ENCODE measurements around the gene TNFRSF11A. TPM values are rescaled to one million over a fixed set of nuclear protein-coding genes. Genes with fewer than 3 reads are reported as not detected.
A peak's percentile ranks its signal among the peaks of the same experiment; 100 is the strongest.

Gene TNFRSF11A
- total RNA-seq, 1 experiment from 2014 or later: 3.2 TPM

DNA sequence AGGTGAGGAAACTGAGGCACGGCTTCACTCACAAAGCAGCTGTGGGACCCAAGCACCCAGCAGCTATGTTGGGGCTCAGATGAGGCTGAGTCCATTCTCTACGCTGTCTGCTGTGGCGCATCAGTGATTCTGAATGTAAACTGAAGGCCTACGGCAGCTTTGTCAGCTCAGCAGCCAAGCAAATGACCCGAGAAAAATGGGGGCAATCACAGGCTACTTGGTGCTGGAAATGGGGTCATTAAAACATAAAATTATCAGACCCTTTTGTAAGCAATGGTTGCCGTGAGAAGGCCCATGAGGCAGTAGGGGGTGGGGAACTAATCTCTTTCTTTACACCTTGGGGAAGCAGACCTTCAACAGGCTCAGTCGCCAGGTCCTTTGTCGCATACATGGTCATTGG, 113.8 kb downstream of the TNFRSF11A start:
- Histone ChIP-seq H3K4me1 (ENCODE audit: control insufficient read depth in 1 of 2, insufficient read depth in 2 of 2, low read length in 2 of 2) (peaks cover 0 to 20% of the 10 kb centered on the region in 2 experiments; a peak in 2 of 4 replicates), H3K36me3 (ENCODE audit: control insufficient read depth in 1 of 2, insufficient read depth in 2 of 2, low read length in 2 of 2) (no peaks in the 10 kb centered on the region), H3K9me3 (ENCODE audit: control insufficient read depth in 1 of 2, insufficient read depth in 1 of 2, low read depth in 1 of 2, low read length in 2 of 2) (no peaks in the 10 kb centered on the region), H3K79me2 (ENCODE audit: insufficient read depth, low read length) (no peaks in the 10 kb centered on the region), H3K27ac (ENCODE audit: low read depth, low read length) (no peak overlapping the region), H2AFZ (ENCODE audit: low read depth, low read length, poor library complexity, severe bottlenecking) (peak overlapping the region; percentile 52), H3K9ac (ENCODE audit: low read length) (no peak overlapping the region), H4K20me1 (ENCODE audit: insufficient read depth) (no peaks in the 10 kb centered on the region), H3K27me3 (ENCODE audit: insufficient read depth, low read length) (no peaks in the 10 kb centered on the region), H3K4me2 (ENCODE audit: low read length) (peak overlapping the region; percentile 48), H3K4me3 (replicated peaks in 1 of 2; ENCODE audit: low read depth in 1 of 2, low read length in 2 of 2) (no peak overlapping the region), H3K9me2 (ENCODE audit: insufficient read depth) (no peaks in the 10 kb centered on the region)
- CTCF ChIA-PET: interaction anchor here (2.9 kb wide), 1 partner anchor 13 kb away, joined by 19 read pairs; no protein-coding TSS in a partner anchor
- no TSS peak for BruUV-seq (replicated peaks)
- ATAC-seq (no peak), DNase-seq (ENCODE audit: low read depth, low spot score) (no peak)
- RAD21 ChIA-PET (ENCODE audit: low non-redundant PET in 1 of 2, low total read pairs in 2 of 2, uncharacterized antibody in 2 of 2, unreplicated experiment in 2 of 2): no interaction called here
- TF ChIP-seq ZNF274 (IDR thresholded peaks at IDR 0.05; ENCODE audit: low read depth, low read length) (no peak), EZH2phosphoT487 (IDR thresholded peaks at IDR 0.05; ENCODE audit: borderline replicate concordance) (no peak), POLR2A (IDR thresholded peaks at IDR 0.05; ENCODE audit: borderline replicate concordance, extremely low read depth, insufficient read depth, insufficient read length) (no peak), TCF7L2 (IDR thresholded peaks at IDR 0.05; ENCODE audit: borderline replicate concordance, extremely low read depth, insufficient read depth, insufficient read length) (no peak), RAD21 (IDR thresholded peaks at IDR 0.05; ENCODE audit: low read depth) (no peak), FOSL1 (IDR thresholded peaks at IDR 0.05; ENCODE audit: low read depth) (no peak), POLR2AphosphoS5 (IDR thresholded peaks at IDR 0.05; ENCODE audit: low read depth, low read length) (no peak), SIN3A (IDR thresholded peaks at IDR 0.05; ENCODE audit: low read depth) (no peak), EZH2 (IDR thresholded peaks at IDR 0.05) (no peak), CBX3 (IDR thresholded peaks at IDR 0.05; ENCODE audit: low read depth) (no peak), ELF1 (IDR thresholded peaks at IDR 0.05; ENCODE audit: borderline replicate concordance, low read depth) (no peak)
- TF ChIP-seq, protein P1, sequence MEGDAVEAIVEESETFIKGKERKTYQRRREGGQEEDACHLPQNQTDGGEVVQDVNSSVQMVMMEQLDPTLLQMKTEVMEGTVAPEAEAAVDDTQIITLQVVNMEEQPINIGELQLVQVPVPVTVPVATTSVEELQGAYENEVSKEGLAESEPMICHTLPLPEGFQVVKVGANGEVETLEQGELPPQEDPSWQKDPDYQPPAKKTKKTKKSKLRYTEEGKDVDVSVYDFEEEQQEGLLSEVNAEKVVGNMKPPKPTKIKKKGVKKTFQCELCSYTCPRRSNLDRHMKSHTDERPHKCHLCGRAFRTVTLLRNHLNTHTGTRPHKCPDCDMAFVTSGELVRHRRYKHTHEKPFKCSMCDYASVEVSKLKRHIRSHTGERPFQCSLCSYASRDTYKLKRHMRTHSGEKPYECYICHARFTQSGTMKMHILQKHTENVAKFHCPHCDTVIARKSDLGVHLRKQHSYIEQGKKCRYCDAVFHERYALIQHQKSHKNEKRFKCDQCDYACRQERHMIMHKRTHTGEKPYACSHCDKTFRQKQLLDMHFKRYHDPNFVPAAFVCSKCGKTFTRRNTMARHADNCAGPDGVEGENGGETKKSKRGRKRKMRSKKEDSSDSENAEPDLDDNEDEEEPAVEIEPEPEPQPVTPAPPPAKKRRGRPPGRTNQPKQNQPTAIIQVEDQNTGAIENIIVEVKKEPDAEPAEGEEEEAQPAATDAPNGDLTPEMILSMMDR (IDR thresholded peaks at IDR 0.05 in 2 of 3, conservative IDR thresholded peaks at IDR 0.05 in 1 of 3; ENCODE audit: borderline replicate concordance in 1 of 3, insufficient read depth in 1 of 3, low read depth in 2 of 3, low read length in 2 of 3): no peak
- TF ChIP-seq, protein P2, sequence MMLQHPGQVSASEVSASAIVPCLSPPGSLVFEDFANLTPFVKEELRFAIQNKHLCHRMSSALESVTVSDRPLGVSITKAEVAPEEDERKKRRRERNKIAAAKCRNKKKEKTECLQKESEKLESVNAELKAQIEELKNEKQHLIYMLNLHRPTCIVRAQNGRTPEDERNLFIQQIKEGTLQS (IDR thresholded peaks at IDR 0.05): no peak
- TF ChIP-seq, protein P3, sequence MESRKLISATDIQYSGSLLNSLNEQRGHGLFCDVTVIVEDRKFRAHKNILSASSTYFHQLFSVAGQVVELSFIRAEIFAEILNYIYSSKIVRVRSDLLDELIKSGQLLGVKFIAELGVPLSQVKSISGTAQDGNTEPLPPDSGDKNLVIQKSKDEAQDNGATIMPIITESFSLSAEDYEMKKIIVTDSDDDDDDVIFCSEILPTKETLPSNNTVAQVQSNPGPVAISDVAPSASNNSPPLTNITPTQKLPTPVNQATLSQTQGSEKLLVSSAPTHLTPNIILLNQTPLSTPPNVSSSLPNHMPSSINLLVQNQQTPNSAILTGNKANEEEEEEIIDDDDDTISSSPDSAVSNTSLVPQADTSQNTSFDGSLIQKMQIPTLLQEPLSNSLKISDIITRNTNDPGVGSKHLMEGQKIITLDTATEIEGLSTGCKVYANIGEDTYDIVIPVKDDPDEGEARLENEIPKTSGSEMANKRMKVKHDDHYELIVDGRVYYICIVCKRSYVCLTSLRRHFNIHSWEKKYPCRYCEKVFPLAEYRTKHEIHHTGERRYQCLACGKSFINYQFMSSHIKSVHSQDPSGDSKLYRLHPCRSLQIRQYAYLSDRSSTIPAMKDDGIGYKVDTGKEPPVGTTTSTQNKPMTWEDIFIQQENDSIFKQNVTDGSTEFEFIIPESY (IDR thresholded peaks at IDR 0.05; ENCODE audit: extremely low read depth, insufficient replicate concordance, low read length): no peak
- intact Hi-C loops (cut with micrococcal nuclease): no loop called here
- POLR2A ChIA-PET: no interaction called here

Other genes starting within 250 kb of the TNFRSF11A start
- gene PIGN, start 138.3 kb upstream of the TNFRSF11A start, total RNA-seq (2021; ENCODE audit: unreplicated experiment): 12.2 TPM
- gene RELCH, start 138.1 kb upstream of the TNFRSF11A start, total RNA-seq (2021; ENCODE audit: unreplicated experiment): 17.4 TPM
- gene ZCCHC2, start 197.7 kb downstream of the TNFRSF11A start, total RNA-seq (2021; ENCODE audit: unreplicated experiment): 17.7 TPM

Measured in HCT116 (cell line).